NOMO-1 treated with dmso at 0.1 percent for 144 hours (cell line): Measurements from ENCODE around the gene LAMB4.

ENCODE experiments used
- DNase-seq: peaks from one replicate; lab custom pipeline; 2025; ENCODE audit not compliant: unreplicated experiment; lab: John Stamatoyannopoulos, UW

The LAMB4 gene

DNA sequence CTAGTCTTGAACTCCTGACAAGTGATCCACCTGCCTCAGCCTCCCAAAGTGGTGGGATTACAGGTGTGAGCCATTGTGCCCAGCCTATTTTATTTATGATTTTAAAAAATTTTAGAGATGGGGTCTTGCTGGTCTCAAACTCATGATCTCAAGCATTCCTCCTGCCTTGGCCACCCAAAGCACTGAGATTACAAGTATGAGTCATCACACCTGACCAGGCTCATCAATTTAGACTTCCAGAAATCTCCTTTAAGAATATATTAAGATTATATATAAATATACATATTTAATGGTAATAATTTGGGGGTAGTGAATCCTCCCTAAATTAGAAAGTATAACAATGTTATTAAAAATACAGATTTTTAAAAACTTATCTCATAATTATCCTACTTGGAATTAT is 156.3 kb downstream of the LAMB4 start:
- no peak for DNase-seq
